ENCODE measurements around the gene WLS.
"Not testable (repeated sequence)": the region's sequence is repeated elsewhere in the genome, so short reads cannot be mapped to it uniquely, and the experiment has no call there.

The WLS gene

GRCh38 chr1:68232289-68233148, at the start of gene WLS:
Gene WLS, minus strand, starts transcription at chr1:68232523. Its CDS starts 224 bp downstream, at chr1:68232299.
- DNase-seq (ENCODE audit: low read depth in 2 of 2), result no peak

GRCh38 chr1:68280286-68280685, 48.0 kb upstream of the WLS start:
- DNase-seq (ENCODE audit: low read depth in 2 of 2), result no peak

GRCh38 chr1:68279846-68280245, 47.5 kb upstream of the WLS start:
- DNase-seq (ENCODE audit: low read depth in 2 of 2), result no peak

- no peak for DNase-seq (ENCODE audit: low read depth in 2 of 2)
Measured at GRCh38 chr1:68278221-68278620, 45.9 kb upstream of the WLS start.

GRCh38 chr1:68276448-68276847, 44.1 kb upstream of the WLS start:
- DNase-seq (ENCODE audit: low read depth in 2 of 2), result no peak

GRCh38 chr1:68273530-68273929, 41.2 kb upstream of the WLS start:
- DNase-seq (ENCODE audit: low read depth in 2 of 2), result no peak

GRCh38 chr1:68271596-68271995, 39.3 kb upstream of the WLS start:
- no peak for DNase-seq (ENCODE audit: low read depth in 2 of 2)

GRCh38 chr1:68270951-68271350, 38.6 kb upstream of the WLS start:
- DNase-seq (ENCODE audit: low read depth in 2 of 2), result no peak

- DNase-seq (ENCODE audit: low read depth in 2 of 2), result no peak
Measured at GRCh38 chr1:68269637-68270430, 37.5 kb upstream of the WLS start.

GRCh38 chr1:68268896-68269483, 36.7 kb upstream of the WLS start:
- no peak for DNase-seq (ENCODE audit: low read depth in 2 of 2)

- DNase-seq (ENCODE audit: low read depth in 2 of 2), result not testable (repeated sequence)
Measured at GRCh38 chr1:68256824-68257223, 24.5 kb upstream of the WLS start.

GRCh38 chr1:68255301-68255700, 23.0 kb upstream of the WLS start:
- DNase-seq (ENCODE audit: low read depth in 2 of 2), result no peak

- no peak for DNase-seq (ENCODE audit: low read depth in 2 of 2)
Measured at GRCh38 chr1:68254667-68255226, 22.4 kb upstream of the WLS start.

- DNase-seq (ENCODE audit: low read depth in 2 of 2), result no peak
Measured at GRCh38 chr1:68237040-68237439, 4.7 kb upstream of the WLS start.

GRCh38 chr1:68234094-68234493, 1.8 kb upstream of the WLS start:
- DNase-seq (ENCODE audit: low read depth in 2 of 2), result no peak

- DNase-seq (ENCODE audit: low read depth in 2 of 2), result no peak
Measured at GRCh38 chr1:68233202-68233601, 879 bp upstream of the WLS start.

- no peak for DNase-seq (ENCODE audit: low read depth in 2 of 2)
Measured at GRCh38 chr1:68231627-68232288, 565 bp downstream of the WLS start.

GRCh38 chr1:68230901-68231626, 1.3 kb downstream of the WLS start:
- DNase-seq (ENCODE audit: low read depth in 2 of 2), result no peak

GRCh38 chr1:68230484-68230802, 1.9 kb downstream of the WLS start:
- DNase-seq (ENCODE audit: low read depth in 2 of 2), result no peak

GRCh38 chr1:68229650-68230483, 2.5 kb downstream of the WLS start:
- no peak for DNase-seq (ENCODE audit: low read depth in 2 of 2)

All from stimulated activated CD8-positive, alpha-beta memory T cell treated with anti-CD3 and anti-CD28 coated beads, Interleukin-2, amount 100 ng/mL, for 48 hours (primary cell).